HG02981 (cell line): ENCODE measurements around the gene RPL36.
"Not testable (repeated sequence)": the region's sequence is repeated elsewhere in the genome, so short reads cannot be mapped to it uniquely, and the experiment has no call there.

Experiments
- ATAC-seq: cut with Tn5 transposase; IDR thresholded peaks from one replicate; pipeline ENCODE4 v1.9.1; 2021; ENCODE audit warnings: mild to moderate bottlenecking, moderate library complexity; ENCODE audit not compliant: unreplicated experiment

RPL36 gene

DNA sequence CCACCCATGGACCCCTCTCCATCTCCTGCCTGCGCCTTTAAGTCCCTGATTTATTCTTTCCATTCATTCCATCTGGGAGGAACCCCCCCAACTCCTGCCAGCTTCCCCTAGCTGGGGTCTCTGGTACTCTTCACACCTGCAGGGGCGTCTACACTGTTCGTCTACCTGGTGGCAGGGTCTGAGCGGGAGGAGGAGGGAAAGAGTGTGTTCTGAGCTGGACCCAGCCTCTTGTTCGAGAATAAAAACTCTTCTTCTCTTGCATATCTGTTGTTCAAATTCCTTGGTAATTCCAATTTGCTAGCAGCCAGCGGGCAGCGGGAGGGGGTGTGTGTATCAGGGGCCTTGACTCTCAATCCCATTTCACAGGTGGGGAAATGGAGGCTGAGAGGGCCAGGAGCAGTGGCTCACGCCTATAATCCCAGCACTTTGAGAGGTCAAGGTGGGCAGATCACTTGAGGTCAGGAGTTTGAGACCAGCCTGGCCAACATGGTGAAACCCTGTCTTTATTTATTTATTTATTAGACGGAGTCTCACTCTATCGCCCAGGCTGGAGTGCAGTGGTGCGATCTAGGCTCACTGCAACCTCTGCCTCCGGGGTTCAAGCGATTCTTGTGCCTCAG lies 1.7 kb upstream of the RPL36 start:
- not testable (repeated sequence) for ATAC-seq

DNA sequence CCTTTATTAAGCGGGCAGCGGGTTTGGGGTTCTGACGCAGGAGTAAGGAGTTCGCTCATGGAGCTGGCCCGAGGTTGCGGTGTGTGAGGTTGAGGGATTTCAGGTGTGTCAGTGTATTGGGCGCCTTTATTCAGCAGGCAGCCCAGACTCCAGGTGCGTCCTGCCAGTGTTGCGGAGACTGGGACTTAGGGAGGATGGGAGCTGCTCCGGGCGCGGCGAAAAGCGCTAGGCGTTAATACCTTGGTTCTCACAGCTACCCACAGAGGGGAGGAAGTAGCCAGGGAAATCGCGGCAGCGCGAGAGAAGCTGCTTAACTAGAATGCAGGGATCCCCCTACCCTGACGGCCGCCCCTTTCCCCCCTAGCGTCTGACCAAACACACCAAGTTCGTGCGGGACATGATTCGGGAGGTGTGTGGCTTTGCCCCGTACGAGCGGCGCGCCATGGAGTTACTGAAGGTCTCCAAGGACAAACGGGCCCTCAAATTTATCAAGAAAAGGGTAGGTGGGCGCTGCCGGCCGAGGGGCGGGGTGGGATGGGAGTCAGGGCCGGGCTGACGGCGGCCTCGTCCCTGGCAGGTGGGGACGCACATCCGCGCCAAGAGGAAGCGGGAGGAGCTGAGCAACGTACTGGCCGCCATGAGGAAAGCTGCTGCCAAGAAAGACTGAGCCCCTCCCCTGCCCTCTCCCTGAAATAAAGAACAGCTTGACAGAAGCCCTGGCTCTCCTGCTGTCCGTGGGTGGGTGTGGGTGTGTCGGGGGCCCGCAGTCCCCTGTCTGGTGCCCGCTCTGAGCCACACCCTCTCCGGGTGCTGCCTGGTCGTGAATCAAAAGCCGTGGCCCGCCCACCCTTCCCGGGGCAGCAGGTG lies 1.1 kb downstream of the RPL36 start:
- no peak for ATAC-seq

DNA sequence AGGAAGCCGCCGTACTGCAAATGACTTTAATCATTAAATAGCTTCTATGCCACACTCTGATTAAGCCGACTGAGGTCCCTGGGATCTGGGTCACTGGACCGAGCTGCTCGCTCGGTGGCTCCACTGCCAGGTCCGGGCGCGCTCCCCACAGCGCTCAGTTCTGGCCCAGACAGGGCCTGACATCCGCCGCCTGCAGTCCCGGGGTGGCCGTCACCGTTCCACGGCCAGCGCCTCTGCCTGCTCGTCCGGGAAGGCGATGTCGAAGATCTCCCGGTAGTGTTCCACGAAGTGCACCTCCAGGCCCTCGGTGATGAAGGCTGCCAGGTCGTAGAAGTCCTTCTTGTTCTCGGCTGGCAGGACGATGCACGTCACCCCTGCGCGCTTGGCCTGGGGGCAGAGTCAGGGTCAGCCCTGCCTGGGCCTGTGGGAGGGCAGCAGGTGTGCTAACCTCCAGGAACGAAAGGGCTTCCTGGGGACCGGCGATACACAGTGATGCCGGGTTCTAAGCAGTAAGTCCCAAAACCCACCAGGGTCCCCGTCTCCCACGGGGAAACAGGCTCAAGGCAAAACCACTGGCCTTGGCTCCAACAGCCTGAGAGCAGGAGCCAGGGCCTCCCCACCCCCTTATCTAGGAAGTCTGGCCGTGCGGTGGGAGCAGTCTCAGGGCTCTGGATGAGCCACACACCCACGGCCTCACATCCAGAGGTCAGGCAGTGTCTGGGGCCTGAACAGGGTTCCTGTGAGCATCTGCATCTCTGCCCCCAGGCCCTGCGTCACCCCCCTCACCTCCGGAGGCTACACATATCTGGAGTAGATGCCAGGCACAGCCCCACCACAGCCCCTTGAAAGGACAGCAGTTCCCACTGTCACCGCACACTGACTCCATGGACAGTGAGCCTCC lies 2.0 kb downstream of the RPL36 start:
- no peak for ATAC-seq

DNA sequence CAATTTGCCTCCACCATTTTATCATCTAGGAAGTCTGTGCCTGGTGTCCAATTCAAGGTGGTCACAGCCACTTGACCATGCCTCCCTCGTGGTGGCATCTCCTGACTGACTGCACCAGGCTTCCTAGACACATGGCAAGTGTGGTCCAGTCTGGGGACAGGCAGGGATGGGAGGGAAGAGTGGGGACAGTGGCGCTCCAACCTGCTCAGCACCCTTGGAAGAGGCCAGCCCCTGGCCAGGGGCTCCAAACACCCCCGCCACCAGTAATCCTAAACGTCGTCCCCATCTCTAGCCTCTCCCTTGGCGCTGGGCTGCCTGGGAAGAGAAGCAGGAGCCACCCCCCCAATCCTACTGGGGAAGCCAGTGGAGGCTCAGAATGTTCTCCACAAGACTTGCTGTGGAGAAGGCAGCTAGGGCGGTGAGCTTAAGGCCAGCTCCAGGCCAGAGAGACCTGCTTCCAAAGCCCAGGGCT lies 2.7 kb downstream of the RPL36 start:
- ATAC-seq: no peak

GRCh38 chr19:5693195-5694166 lies 3.4 kb downstream of the RPL36 start:
- ATAC-seq: no peak

DNA sequence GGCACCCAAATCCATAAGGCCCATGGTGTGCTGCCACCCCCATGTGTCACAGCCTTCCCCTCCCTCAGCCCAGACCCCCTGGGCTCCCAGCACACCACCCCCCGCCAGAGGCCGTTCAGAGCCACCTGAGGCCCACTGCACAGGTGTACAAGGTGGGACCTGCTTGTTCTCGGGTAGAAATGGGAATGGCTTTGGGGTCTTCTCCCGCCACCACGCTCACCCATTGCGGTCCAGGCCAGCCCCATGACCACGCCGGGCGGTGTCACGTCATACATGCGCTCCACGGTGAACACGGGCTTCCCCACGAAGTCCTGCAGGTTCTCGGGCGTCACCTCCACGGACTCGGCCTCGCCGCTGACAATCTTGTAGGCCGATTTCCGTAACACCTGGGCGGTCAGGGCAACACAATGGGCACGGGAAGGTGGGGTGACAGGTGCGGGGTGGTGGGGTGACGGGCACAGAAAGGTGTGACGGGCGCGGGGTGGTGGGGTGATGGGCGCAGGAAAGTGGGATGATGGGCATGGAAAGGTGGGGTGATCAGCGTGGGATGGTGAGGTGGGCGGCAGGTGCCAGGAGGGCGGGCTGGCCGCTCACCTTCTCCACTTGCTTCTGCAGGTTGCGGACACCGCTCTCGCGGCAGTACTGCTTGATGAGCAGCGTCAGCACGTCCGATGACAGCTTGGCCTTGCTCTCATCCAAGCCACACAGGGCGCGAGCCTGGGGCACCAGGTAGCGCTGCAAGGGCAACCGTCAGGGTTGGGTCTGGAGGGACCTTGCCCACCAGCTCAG lies 4.3 kb downstream of the RPL36 start:
- no peak for ATAC-seq

- ATAC-seq: no peak
These were observed 5.0 kb downstream of the RPL36 start for GRCh38 chr19:5694956-5695648.

DNA sequence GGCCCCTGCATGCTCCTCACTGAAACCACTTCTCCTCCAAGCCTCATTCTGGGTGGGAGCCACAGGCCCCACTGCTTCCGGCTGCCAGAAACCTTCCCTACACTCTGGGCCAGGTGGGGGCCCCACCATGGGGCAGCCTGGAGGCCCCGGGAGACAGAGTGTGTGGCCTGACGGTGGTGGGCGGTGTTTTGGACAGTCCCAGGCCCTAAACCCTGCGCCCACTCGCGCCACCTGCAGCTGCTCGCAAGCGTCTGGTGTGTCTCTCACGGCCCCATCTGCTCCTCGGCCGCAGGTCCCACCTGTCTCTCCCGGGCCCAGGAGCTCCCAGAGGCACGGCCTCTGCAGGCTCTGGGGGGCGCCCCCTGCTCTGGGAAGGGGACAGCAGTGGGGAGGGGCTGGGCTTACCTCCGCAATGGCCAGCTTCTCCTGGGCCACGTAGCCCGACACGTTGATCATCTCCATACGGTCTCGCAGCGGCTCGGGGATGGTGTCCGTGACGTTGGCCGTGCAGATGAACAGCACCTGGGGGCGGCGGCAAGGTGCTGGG lies 5.6 kb downstream of the RPL36 start:
- ATAC-seq: no peak

GRCh38 chr19:5696196-5697021 lies 6.3 kb downstream of the RPL36 start:
- ATAC-seq: no peak

GRCh38 chr19:5697022-5697889 lies 7.2 kb downstream of the RPL36 start:
- no peak for ATAC-seq

DNA sequence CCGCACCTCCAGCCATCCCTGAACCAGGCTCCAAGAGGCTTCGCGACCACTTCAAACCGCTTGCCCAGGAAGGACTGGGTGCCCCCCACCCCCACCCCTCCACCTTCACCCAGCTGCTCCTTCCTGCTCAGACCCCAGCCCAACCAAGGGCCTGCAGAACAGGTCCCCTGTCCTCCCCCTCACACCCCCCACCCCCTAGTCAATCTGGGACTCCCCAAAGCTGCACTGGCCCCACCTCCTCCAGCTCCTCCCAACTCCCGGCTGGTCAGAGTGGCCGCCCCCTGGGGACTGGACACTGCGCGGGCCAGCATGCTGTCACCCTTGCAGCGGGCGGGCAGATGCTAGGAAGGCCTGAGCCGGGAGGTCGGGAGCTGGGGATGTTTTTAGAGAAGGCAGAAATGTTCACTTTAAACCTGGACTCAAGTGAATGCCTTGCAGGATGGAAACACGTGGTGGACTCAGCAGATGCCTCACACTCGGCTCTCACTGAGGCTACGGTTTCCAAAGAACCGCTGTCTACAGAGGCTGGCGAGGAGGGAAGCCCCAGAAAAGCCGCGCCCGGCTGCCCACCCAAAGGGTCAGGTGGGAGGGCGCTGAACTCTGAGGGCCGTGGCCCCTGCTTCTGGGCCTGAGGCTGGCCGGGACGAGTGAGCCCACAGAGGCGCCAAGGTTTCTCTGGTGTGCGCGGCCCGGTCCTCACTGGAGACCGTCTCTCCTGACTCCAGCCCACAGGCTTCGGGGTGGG lies 8.0 kb downstream of the RPL36 start:
- no peak for ATAC-seq

DNA sequence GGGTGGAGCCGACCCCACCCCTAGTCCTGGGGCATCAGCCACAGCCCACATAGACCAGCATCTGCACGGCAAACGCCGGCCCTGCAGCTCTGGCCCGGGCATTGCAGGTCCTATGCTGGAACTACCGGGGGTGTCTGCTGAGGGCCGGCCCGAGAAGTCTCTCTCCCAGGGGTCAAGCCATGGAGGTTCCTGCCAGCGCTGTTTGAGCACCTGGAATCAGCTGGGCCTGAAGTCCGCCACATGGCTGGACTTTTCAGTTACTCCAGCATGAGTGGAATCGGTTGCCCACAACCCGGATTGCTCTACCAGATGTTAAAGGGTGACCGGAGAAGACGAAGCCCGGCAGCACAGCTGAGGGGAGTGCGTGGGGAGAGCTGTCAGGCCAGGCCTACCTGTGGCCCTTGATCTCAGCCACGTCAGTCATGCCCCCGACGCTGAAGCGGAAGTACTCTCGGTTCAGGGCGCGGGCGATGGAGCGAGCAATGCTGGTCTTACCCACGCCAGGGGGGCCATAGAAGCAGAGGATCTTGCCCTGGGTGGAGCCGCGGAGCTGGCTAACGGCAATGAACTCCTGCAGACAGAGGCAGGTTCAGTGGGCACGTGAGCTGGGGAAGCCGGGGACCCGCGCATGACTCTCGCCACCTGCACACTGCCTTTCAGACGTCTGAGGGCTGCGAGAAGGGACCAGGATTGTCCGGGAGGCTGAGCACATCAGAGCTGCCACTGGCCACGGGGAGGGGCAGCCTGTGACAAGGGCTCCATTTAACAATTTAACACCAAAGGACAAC lies 8.7 kb downstream of the RPL36 start:
- no peak for ATAC-seq

- ATAC-seq: no peak
These were observed 10.5 kb downstream of the RPL36 start for GRCh38 chr19:5700455-5701092.

DNA sequence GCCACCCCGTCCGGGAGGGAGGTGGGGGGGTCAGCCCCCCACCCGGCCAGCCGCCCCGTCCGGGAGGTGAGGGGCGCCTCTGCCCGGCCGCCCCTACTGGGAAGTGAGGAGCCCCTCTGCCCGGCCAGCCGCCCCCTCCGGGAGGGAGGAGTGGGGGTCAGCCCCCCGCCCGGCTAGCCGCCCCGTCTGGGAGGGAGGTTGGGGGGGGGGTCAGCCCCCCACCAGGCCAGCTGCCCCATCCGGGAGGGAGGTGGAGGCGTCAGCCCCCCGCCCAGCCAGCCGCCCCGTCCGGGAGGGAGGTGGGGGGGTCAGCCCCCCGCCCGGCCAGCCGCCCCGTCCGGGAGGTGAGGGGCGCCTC lies 11.9 kb downstream of the RPL36 start:
- not testable (repeated sequence) for ATAC-seq
